GM21381 (cell line): ENCODE results near the gene NANOS2.
"Not testable (repeated sequence)": the region's sequence is repeated elsewhere in the genome, so short reads cannot be mapped to it uniquely, and the experiment has no call there.

Source experiments
- ATAC-seq: cut with Tn5 transposase; IDR thresholded peaks from one replicate; pipeline ENCODE4 v1.9.1; 2021; ENCODE audit warnings: mild to moderate bottlenecking, moderate library complexity; ENCODE audit not compliant: unreplicated experiment

Gene NANOS2

GRCh38 chr19:45878043-45878794, 36.4 kb downstream of the NANOS2 start:
- no peak for ATAC-seq

GRCh38 chr19:45876411-45877197, 38.0 kb downstream of the NANOS2 start:
- ATAC-seq = no peak

GRCh38 chr19:45876161-45876410, 38.5 kb downstream of the NANOS2 start:
- ATAC-seq = no peak

GRCh38 chr19:45874620-45874966, 40.0 kb downstream of the NANOS2 start:
- ATAC-seq = no peak

- ATAC-seq = no peak
These were observed 41.3 kb downstream of the NANOS2 start for GRCh38 chr19:45873219-45873772.

- no peak for ATAC-seq
These were observed 42.3 kb downstream of the NANOS2 start for GRCh38 chr19:45872095-45872919.

GRCh38 chr19:45870798-45871197, 43.8 kb downstream of the NANOS2 start:
- no peak for ATAC-seq

GRCh38 chr19:45867241-45867640, 47.3 kb downstream of the NANOS2 start:
- not testable (repeated sequence) for ATAC-seq

- ATAC-seq = no peak
These were observed 48.0 kb downstream of the NANOS2 start for GRCh38 chr19:45866400-45867176.

- no peak for ATAC-seq
These were observed 49.2 kb downstream of the NANOS2 start for GRCh38 chr19:45865269-45865948.

GRCh38 chr19:45864629-45865082, 49.9 kb downstream of the NANOS2 start:
- no peak for ATAC-seq

- ATAC-seq = peak; percentile 38
These were observed 50.5 kb downstream of the NANOS2 start, which contains the start of gene FOXA3 for GRCh38 chr19:45863840-45864628. Gene FOXA3 (plus strand): TSS chr19:45864326. CDS start chr19:45864457, 131 bp downstream.

GRCh38 chr19:45863335-45863839, 51.2 kb downstream of the NANOS2 start:
- ATAC-seq = no peak
